Activated CD4-positive, alpha-beta T cell treated with anti-CD3 and anti-CD28 coated beads for 36 hours (primary cell): ENCODE measurements around the gene PLAC1. TPM values are rescaled to one million over a fixed set of nuclear protein-coding genes. Genes with fewer than 3 reads are reported as not detected.

ENCODE experiments used
- ATAC-seq: fragments of 200-7000 bp; cut with Tn5 transposase; one replicate; pipeline ENCODE4 v1.10.0; 2021; ENCODE audit warnings: mild to moderate bottlenecking, moderate library complexity
- CTCF ChIA-PET: fragments of 350-600 bp; sonication (Branson Sonifier 250); formaldehyde crosslinking; loops from one replicate; lab custom pipeline; 2021; ENCODE audit warnings: antibody characterized with exemption; lab: Charles Lee
- POLR2A ChIA-PET: fragments of 350-600 bp; sonication (Branson Sonifier 250); formaldehyde crosslinking; loops from one replicate; lab custom pipeline; 2021; ENCODE audit warnings: antibody characterized with exemption, inconsistent platforms; lab: Charles Lee
- DNase-seq: peaks from one replicate; pipeline ENCODE4 v3.0.0-alpha.2; 2020
- H3K27ac Mint-ChIP-seq: one replicate; pipeline ENCODE4 v1.8.0; 2021; ENCODE audit warnings: mixed read lengths
- H3K27me3 Mint-ChIP-seq: one replicate; pipeline ENCODE4 v1.8.0; 2021; ENCODE audit warnings: mixed read lengths
- H3K36me3 Mint-ChIP-seq: one replicate; pipeline ENCODE4 v1.8.0; 2021; ENCODE audit warnings: low read depth, mixed read lengths
- H3K4me1 Mint-ChIP-seq: one replicate; pipeline ENCODE4 v1.8.0; 2021; ENCODE audit warnings: mixed read lengths
- H3K4me3 Mint-ChIP-seq: one replicate; pipeline ENCODE4 v1.8.0; 2021; ENCODE audit warnings: mild to moderate bottlenecking, moderate library complexity, mixed read lengths
- H3K9me3 Mint-ChIP-seq: one replicate; pipeline ENCODE4 v1.8.0; 2021; ENCODE audit warnings: low read depth, mixed read lengths
- intact Hi-C, 2 experiments: fragments of 100-400 bp; cut with DNase I in 1 of 2; cut with micrococcal nuclease in 1 of 2; formaldehyde crosslinking; loops; one replicate each; pipeline versions ENCODE4 v1.14.2 to v1.15.1; 2022 to 2024; cut with DNase I, micrococcal nuclease
- total RNA-seq, 2 experiments: library from RNA; stranded (reverse); gene quantifications; one replicate each; pipeline ENCODE4 v1.2.3, GENCODE V29; 2021

Gene PLAC1
- total RNA-seq, 2 experiments from 2014 or later = 0.18 TPM; not detected in 1

DNA sequence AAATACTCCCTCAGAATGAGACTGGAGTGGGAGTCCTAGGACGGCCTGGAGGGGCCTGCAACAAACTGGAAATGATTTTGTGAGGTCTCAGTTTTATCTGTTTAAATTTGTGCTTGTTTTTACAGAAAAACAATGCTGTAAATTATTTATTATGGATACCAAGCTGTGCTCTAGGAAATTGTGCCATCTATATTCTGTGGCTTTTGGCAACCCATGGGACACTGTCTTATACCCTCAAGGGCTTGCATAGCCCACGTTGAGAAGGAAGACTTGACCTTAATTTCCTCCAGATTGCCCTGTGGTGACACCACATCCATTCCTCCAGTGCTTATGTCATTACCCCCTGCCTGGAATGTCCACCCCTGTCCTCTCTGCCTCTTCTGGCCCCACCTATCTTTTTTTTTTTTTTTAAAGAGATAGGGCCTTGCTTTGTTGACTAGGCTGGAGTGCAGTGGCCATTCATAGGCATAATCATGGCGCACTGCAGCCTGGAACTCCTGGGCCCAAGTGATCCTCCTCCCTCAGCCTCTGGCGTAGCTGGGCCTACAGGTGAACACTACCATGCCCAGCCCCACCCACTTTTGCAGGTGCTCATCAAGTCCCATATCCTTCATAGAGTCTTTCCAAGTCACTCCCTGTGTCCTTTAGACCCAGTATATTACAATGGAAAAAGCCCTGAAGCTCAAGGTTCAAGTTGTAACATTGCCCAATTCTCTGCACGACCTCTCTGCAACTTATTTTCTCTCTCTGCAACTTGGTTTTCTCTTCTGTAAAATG, 120.9 kb downstream of the PLAC1 start:
- Mint-ChIP-seq H3K27ac (no peak overlapping the region), H3K36me3 (no peaks in the 10 kb centered on the region), H3K4me1 (no peaks in the 10 kb centered on the region), H3K9me3 (no peaks in the 10 kb centered on the region), H3K27me3 (no peaks in the 10 kb centered on the region), H3K4me3 (no peak overlapping the region)
- intact Hi-C loops = no loop called here
- POLR2A ChIA-PET = no interaction called here
- ATAC-seq (no peak), DNase-seq (no peak)
- CTCF ChIA-PET = no interaction called here

DNA sequence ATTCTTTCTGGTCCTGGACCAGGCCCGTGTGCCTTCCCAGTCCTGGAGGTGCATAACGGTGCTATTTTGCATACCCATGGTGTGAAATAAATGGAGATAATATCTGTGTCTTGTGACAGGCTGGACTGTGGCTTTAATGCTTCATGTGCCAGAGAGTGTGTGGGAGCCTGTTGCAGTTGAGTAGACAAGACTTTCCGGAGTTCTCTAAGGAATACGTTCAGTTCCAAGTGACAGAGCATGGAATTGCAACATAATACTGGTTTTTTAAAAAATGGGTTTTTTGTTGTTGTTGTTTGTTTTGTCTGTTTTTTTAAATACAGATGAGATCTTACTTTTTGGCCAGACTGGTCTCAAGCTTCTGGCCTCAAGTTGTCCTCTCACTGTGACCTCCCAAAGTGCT, 124.3 kb downstream of the PLAC1 start:
- Mint-ChIP-seq H3K4me3 (no peak overlapping the region), H3K27me3 (no peaks in the 10 kb centered on the region), H3K36me3 (no peaks in the 10 kb centered on the region), H3K4me1 (no peaks in the 10 kb centered on the region), H3K27ac (no peak overlapping the region), H3K9me3 (no peaks in the 10 kb centered on the region)
- DNase-seq (no peak), ATAC-seq (no peak)
- intact Hi-C loops = no loop called here
- CTCF ChIA-PET = no interaction called here
- POLR2A ChIA-PET = no interaction called here

DNA sequence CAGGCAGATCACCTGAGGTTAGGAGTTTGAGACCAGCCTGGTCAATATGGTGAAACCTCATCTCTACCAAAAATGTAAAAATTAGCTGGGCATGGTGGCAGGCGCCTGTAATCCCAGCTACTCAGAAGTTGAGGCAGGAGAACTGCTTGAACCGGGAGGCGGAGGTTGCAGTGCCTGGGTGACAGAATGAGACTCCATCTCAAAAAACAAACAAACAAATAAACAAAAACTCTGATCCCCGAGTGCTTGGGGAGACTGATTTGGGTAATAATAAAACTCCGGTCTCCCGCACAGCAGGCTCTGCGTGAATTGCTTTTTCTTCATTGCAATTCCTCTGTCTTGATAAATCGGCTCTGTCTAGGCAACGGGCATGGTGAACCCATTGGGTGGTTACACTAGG, 124.9 kb downstream of the PLAC1 start:
- ATAC-seq = no peak
- CTCF ChIA-PET = no interaction called here
- H3K36me3 Mint-ChIP-seq = no peaks in the 10 kb centered on the region
- POLR2A ChIA-PET = no interaction called here
- no peaks in the 10 kb centered on the region for H3K27me3 Mint-ChIP-seq
- H3K4me1 Mint-ChIP-seq = no peaks in the 10 kb centered on the region
- intact Hi-C loops = no loop called here
- no peak overlapping the region for H3K4me3 Mint-ChIP-seq
- H3K27ac Mint-ChIP-seq = no peak overlapping the region
- H3K9me3 Mint-ChIP-seq = no peaks in the 10 kb centered on the region
- DNase-seq = no peak

DNA sequence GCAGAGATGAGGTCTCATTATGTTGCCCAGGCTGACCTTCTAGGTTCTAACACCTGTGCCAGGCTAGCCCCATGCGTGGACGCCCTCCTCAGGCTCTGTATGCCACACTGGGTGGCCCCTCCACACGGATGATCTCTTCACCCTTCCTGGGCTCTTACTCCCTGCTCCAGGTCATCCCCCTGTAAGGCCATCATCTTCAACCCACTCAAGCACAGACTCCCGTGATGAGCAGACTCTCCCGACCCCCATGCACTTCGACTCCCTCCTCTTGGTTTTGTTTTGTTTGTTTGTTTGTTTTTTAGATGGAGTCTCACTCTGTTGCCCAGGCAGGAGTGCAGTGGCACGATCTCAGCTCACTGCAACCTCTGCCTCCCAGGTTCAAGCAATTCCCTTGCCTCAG, 127.4 kb downstream of the PLAC1 start:
- DNase-seq (no peak), ATAC-seq (no peak)
- POLR2A ChIA-PET = no interaction called here
- CTCF ChIA-PET = no interaction called here
- intact Hi-C loops = no loop called here
- no peak overlapping the region for H3K4me3 Mint-ChIP-seq
- H3K27ac Mint-ChIP-seq = no peak overlapping the region
- no peaks in the 10 kb centered on the region for H3K9me3 Mint-ChIP-seq
- no peaks in the 10 kb centered on the region for H3K27me3 Mint-ChIP-seq
- H3K36me3 Mint-ChIP-seq = no peaks in the 10 kb centered on the region
- H3K4me1 Mint-ChIP-seq = no peaks in the 10 kb centered on the region

DNA sequence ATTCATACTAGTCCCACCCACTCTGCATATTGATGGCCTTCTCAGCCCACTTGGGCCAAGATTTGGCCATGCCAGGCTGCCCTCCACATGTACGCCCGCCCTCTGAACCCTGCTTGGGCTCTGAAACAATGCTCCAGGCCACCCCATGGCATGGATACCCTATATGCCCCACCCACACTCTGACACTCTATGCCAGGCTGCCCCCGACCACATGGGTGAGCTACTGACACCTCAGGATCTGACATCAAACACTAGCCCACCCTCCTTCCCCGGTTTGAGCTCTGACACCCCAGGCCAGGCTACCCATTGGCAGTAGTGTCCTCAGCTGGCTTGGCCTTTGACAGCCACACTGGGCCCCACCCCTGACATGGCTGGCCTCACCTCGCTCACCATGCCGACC, 128.8 kb downstream of the PLAC1 start:
- Mint-ChIP-seq H3K27ac (no peak overlapping the region), H3K9me3 (no peaks in the 10 kb centered on the region), H3K4me1 (no peaks in the 10 kb centered on the region), H3K36me3 (no peaks in the 10 kb centered on the region), H3K4me3 (no peak overlapping the region), H3K27me3 (no peaks in the 10 kb centered on the region)
- no peak for DNase-seq
- intact Hi-C loops = no loop called here
- ATAC-seq = no peak
- CTCF ChIA-PET = no interaction called here
- POLR2A ChIA-PET = no interaction called here

DNA sequence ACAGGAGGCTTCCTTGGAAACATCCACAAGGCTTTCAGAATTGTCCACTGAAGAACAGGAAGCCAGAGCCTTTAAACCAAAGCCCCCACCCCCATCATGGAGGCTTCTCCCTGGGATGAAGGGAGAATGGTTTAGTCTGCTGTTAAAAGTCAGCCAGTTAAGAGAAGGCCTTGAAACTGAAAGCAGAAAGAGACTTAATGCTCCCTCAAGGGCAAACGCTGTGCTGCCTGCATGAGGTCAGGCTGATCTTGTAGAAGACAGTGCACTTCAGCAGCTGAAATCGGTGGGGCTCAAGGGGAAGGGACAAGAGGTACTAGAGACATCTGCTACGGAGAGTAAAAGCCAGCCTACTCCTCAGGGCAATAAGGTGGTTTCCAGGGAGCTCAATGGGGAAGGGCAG, 129.3 kb downstream of the PLAC1 start:
- H3K27ac Mint-ChIP-seq = no peak overlapping the region
- intact Hi-C loops = no loop called here
- CTCF ChIA-PET = no interaction called here
- H3K4me1 Mint-ChIP-seq = no peaks in the 10 kb centered on the region
- H3K27me3 Mint-ChIP-seq = no peaks in the 10 kb centered on the region
- no peaks in the 10 kb centered on the region for H3K9me3 Mint-ChIP-seq
- POLR2A ChIA-PET = no interaction called here
- H3K4me3 Mint-ChIP-seq = no peak overlapping the region
- H3K36me3 Mint-ChIP-seq = no peaks in the 10 kb centered on the region
- DNase-seq = no peak
- no peak for ATAC-seq

DNA sequence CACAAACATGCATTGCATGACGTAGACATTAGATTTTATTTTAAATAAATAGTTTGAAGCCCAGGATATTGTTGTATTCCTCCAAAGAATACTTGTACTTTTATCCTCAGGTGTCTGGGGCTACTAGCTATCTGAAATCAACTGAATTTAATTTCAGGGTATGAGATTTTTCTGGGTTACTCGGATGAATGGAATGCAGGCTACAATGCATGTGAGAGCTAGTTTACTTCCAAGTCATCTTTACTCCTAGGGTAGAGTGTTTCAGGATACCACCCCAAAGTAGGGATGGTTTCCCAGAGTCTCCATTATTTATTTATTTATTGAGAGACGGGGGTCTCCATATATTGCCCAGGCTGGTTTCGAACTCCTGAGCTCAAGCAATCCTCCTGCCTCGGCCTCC, 131.9 kb downstream of the PLAC1 start:
- no peak overlapping the region for H3K27ac Mint-ChIP-seq
- H3K36me3 Mint-ChIP-seq = no peaks in the 10 kb centered on the region
- H3K9me3 Mint-ChIP-seq = no peaks in the 10 kb centered on the region
- ATAC-seq (no peak), DNase-seq (no peak)
- no peaks in the 10 kb centered on the region for H3K27me3 Mint-ChIP-seq
- H3K4me3 Mint-ChIP-seq = no peak overlapping the region
- CTCF ChIA-PET = no interaction called here
- peaks cover 4% of the 10 kb centered on the region for H3K4me1 Mint-ChIP-seq
- intact Hi-C loops = no loop called here
- POLR2A ChIA-PET = no interaction called here

DNA sequence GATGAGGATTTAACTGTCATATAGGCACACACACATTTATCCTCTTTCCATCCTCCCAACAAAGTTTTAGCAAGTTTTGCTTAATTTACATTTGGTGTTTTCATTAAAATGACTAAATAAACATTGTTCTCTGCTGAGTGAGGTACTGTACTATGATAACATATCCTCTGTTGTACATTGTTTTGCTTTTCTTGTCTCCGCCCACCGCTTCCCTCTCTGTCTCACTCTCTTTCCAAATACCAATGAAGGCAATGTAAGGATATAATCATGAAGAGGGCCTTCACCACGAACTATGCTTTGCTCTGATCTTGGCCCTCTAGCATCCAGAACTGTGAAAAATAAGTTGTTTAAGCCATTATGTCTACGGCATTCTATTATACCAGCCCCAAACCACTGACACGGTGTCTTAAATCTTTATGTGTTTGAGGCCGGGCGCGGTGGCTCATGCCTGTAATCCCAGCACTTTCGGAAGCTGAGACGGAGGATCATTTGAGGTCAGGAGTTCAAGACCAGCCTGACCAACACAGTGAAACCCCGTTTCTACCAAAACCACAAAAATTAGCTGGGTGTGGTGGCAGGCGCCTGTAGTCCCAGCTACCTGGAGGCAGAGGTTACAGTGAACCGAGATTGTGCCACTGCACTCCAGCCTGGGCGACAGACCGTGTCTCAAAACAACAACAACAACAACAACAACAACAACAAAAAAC, 133.0 kb downstream of the PLAC1 start:
- Mint-ChIP-seq H3K27ac (no peak overlapping the region), H3K27me3 (no peaks in the 10 kb centered on the region), H3K4me1 (peaks cover 4% of the 10 kb centered on the region), H3K4me3 (no peak overlapping the region), H3K9me3 (no peaks in the 10 kb centered on the region), H3K36me3 (peaks cover 1% of the 10 kb centered on the region)
- ATAC-seq (no peak), DNase-seq (no peak)
- ChIA-PET POLR2A (no interaction called here), CTCF (no interaction called here)
- intact Hi-C loops = no loop called here

DNA sequence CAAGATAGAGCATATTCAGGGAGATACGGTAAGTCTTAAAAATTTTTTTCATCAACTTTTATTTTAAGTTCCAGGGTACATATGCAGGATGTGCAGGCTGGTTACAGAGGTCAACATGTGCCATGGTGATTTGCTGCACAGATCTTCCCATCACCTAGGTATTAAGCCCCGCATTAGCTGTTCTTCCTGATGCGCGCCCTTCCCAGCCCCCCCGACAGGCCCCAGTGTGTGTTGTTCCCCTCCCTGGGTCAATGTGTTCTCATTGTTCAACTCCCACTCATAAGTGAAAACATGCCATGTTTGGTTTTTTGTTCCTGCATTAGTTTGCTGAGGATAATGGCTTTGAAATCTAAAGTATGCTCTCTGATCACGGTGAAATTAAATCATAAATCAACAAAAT, 134.1 kb downstream of the PLAC1 start:
- intact Hi-C loops = no loop called here
- Mint-ChIP-seq H3K9me3 (no peaks in the 10 kb centered on the region), H3K4me1 (peaks cover 4% of the 10 kb centered on the region), H3K4me3 (no peak overlapping the region), H3K27me3 (no peaks in the 10 kb centered on the region), H3K36me3 (peaks cover 1% of the 10 kb centered on the region), H3K27ac (no peak overlapping the region)
- DNase-seq (no peak), ATAC-seq (no peak)
- ChIA-PET CTCF (no interaction called here), POLR2A (no interaction called here)

DNA sequence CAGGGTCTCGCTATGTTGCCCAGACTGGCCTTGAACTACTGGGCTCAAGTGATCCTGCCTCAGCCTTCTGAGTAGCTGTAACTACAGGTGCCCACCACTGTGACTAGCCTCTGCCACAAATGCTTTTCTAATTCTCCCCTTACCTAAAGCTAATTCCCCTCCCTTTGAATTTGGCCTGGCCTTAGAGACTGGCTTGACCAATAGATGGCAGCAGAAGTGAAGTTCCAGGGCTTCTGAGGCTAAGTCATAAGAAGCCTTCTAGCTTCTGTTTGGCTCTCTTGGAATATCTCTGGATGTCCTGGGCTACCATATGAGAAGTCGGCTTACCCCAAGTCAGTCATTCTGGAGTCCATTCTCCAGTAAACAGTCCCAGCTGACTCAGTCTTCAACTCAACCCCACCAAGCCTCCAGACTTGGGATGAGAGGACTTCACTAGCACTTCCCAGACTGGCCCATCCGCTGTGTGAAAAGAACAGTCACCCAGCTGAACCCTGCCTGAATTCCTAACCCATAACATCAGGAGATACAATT, 137.3 kb downstream of the PLAC1 start:
- Mint-ChIP-seq H3K27me3 (no peaks in the 10 kb centered on the region), H3K36me3 (peaks cover 3% of the 10 kb centered on the region), H3K4me1 (peaks cover 4% of the 10 kb centered on the region), H3K4me3 (no peak overlapping the region), H3K27ac (no peak overlapping the region), H3K9me3 (no peaks in the 10 kb centered on the region)
- no peak for ATAC-seq
- ChIA-PET CTCF (interaction anchor here (0.8 to 1.3 kb wide), 4 partner anchors 15 to 262 kb away, joined by 3 to 5 read pairs (median 4); no protein-coding TSS in a partner anchor), POLR2A (interaction anchor here (0.6 kb wide), 1 partner anchor 537 kb away, joined by 3 read pairs; no protein-coding TSS in a partner anchor)
- DNase-seq = no peak
- intact Hi-C loops = no loop called here
